HG03354 (cell line): Measurements from ENCODE around the gene APCDD1L.
"Not testable (repeated sequence)": the region's sequence is repeated elsewhere in the genome, so short reads cannot be mapped to it uniquely, and the experiment has no call there.

Source experiments
- ATAC-seq: cut with Tn5 transposase; IDR thresholded peaks from one replicate; pipeline ENCODE4 v1.9.1; 2021; ENCODE audit warnings: mild to moderate bottlenecking; ENCODE audit not compliant: unreplicated experiment, poor library complexity, severe bottlenecking

Gene APCDD1L

GRCh38 chr20:58518896-58519593 is 3.8 kb upstream of the APCDD1L start:
- no peak for ATAC-seq

GRCh38 chr20:58518387-58518786 is 3.2 kb upstream of the APCDD1L start:
- ATAC-seq: no peak

GRCh38 chr20:58514321-58515232 is 622 bp downstream of the APCDD1L start:
- no peak for ATAC-seq

- no peak for ATAC-seq
These were observed 1.5 kb downstream of the APCDD1L start for GRCh38 chr20:58513580-58514285.

- no peak for ATAC-seq
These were observed 2.2 kb downstream of the APCDD1L start for GRCh38 chr20:58512808-58513552.

- no peak for ATAC-seq
These were observed 3.3 kb downstream of the APCDD1L start for GRCh38 chr20:58511861-58512260.

GRCh38 chr20:58511364-58511763 is 3.8 kb downstream of the APCDD1L start:
- no peak for ATAC-seq

GRCh38 chr20:58510921-58511320 is 4.3 kb downstream of the APCDD1L start:
- no peak for ATAC-seq

- no peak for ATAC-seq
These were observed 6.3 kb downstream of the APCDD1L start for GRCh38 chr20:58508762-58509395.

- not testable (repeated sequence) for ATAC-seq
These were observed 8.2 kb downstream of the APCDD1L start for GRCh38 chr20:58506999-58507398.

- ATAC-seq: no peak
These were observed 10.6 kb downstream of the APCDD1L start for GRCh38 chr20:58504566-58504965.

GRCh38 chr20:58503668-58504067 is 11.5 kb downstream of the APCDD1L start:
- ATAC-seq: no peak

GRCh38 chr20:58500256-58500655 is 14.9 kb downstream of the APCDD1L start:
- no peak for ATAC-seq

- no peak for ATAC-seq
These were observed 16.6 kb downstream of the APCDD1L start for GRCh38 chr20:58498470-58499068.

- ATAC-seq: no peak
These were observed 17.3 kb downstream of the APCDD1L start for GRCh38 chr20:58497724-58498469.

- no peak for ATAC-seq
These were observed 18.0 kb downstream of the APCDD1L start for GRCh38 chr20:58497076-58497641.

- ATAC-seq: no peak
These were observed 18.8 kb downstream of the APCDD1L start for GRCh38 chr20:58496429-58496769.
